GM12878 (cell line): ENCODE measurements around the gene TMC6. TPM values are rescaled to one million over a fixed set of nuclear protein-coding genes. Genes with fewer than 3 reads are reported as not detected.
A peak's percentile ranks its signal among the peaks of the same experiment; 100 is the strongest.

ENCODE experiments used
- ATAC-seq: fragments of 200-7000 bp; cut with Tn5 transposase; 3 replicates; pipeline ENCODE4 v1.9.1; 2020; ENCODE audit warnings: mild to moderate bottlenecking, moderate library complexity
- BruUV-seq: library from RNA; stranded (reverse); fragments of 400-500 nt; replicated peaks from 2 replicates; lab custom pipeline; 2021; lab: Mats Ljungman, UMichigan
- CTCF ChIA-PET: fragments of 300-600 bp; sonication (Branson Sonifier 250); formaldehyde crosslinking; extraction: SDS; loops from one replicate; lab custom pipeline; 2021; ENCODE audit warnings: inconsistent platforms; lab: Yijun Ruan, JAX
- POLR2A ChIA-PET: fragments of 350-600 bp; formaldehyde crosslinking; extraction: SDS; loops from one replicate; lab custom pipeline; 2021; ENCODE audit warnings: inconsistent platforms; lab: Charles Lee
- RAD21 ChIA-PET: fragments of 300-600 bp; sonication (Branson Sonifier 250); formaldehyde crosslinking; loops from one replicate; lab custom pipeline; 2023; ENCODE audit warnings: antibody characterized with exemption; ENCODE audit not compliant: unreplicated experiment; lab: Charles Lee
- SMC1A ChIA-PET: fragments of 300-600 bp; sonication (Branson Sonifier 250); formaldehyde crosslinking; loops from one replicate; lab custom pipeline; 2023; ENCODE audit not compliant: unreplicated experiment, uncharacterized antibody; lab: Charles Lee
- DNase-seq: peaks from one replicate; pipeline ENCODE4 v3.0.0-alpha.2; 2011; ENCODE audit warnings: low read depth, low spot score
- FAIRE-seq: peaks from 3 replicates; lab custom pipeline; 2011; peaks lifted over from hg19 to GRCh38; lab: Jason Lieb, UNC
- H2AFZ ChIP-seq: 2 replicates; pipeline ENCODE4 v1.6.0; 2011; ENCODE audit warnings: low read depth, low read length, control low read depth; ENCODE audit not compliant: control insufficient read depth
- H3K27ac ChIP-seq: 2 replicates; pipeline ENCODE4 v1.5.1; 2011; ENCODE audit warnings: control low read depth; ENCODE audit not compliant: control insufficient read depth, insufficient read depth
- H3K27me3 ChIP-seq, 2 experiments: replicated peaks in 1 of 2; 2 replicates each; pipeline versions ENCODE4 v1.6.0 to v1.6.1; 2011; ENCODE audit warnings: low read length in 1 of 2; ENCODE audit not compliant: control insufficient read depth in 2 of 2, insufficient read depth in 2 of 2
- H3K36me3 ChIP-seq, 2 experiments: 2 replicates each; pipeline ENCODE4 v1.5.1; 2011; ENCODE audit warnings: low read length in 1 of 2; ENCODE audit not compliant: control insufficient read depth in 2 of 2, insufficient read depth in 2 of 2
- H3K4me1 ChIP-seq: 2 replicates; pipeline ENCODE4 v1.6.1; 2011; ENCODE audit warnings: mild to moderate bottlenecking, low read length, moderate library complexity, mixed read lengths; ENCODE audit not compliant: control insufficient read depth, insufficient read depth
- H3K4me2 ChIP-seq: 2 replicates; pipeline ENCODE4 v1.6.0; 2011; ENCODE audit warnings: control low read depth; ENCODE audit not compliant: control insufficient read depth, insufficient read depth
- H3K4me3 ChIP-seq: fragments of 200-600 bp; sonication (generic); 2 replicates; pipeline ENCODE4 v1.5.1; 2016
- H3K79me2 ChIP-seq: 2 replicates; pipeline ENCODE4 v1.6.0; 2011; ENCODE audit warnings: low read length; ENCODE audit not compliant: control insufficient read depth, insufficient read depth
- H3K9ac ChIP-seq: 2 replicates; pipeline ENCODE4 v1.8.0; 2011; ENCODE audit warnings: low read length, control low read depth, mixed read lengths; ENCODE audit not compliant: control insufficient read depth, insufficient read depth
- H3K9me3 ChIP-seq: replicated peaks from 3 replicates; pipeline ENCODE4 v1.5.1; 2011; ENCODE audit warnings: mild to moderate bottlenecking, low read length; ENCODE audit not compliant: control insufficient read depth, insufficient read depth
- H4K20me1 ChIP-seq: 2 replicates; pipeline ENCODE4 v1.6.0; 2011; ENCODE audit not compliant: control insufficient read depth, insufficient read depth
- EGR1 ChIP-seq, 2 experiments: IDR thresholded peaks; 1 replicate in 1 of 2; 2 replicates in 1 of 2; pipeline ENCODE4 v1.6.1; 2011 to 2012; ENCODE audit warnings: low read depth in 2 of 2, low read length in 2 of 2, borderline replicate concordance in 1 of 2, mild to moderate bottlenecking in 1 of 2, moderate library complexity in 1 of 2
- HDGF ChIP-seq: fragments of 450-650 bp; IDR thresholded peaks from 2 replicates; pipeline ENCODE4 v1.6.1; 2016; ENCODE audit warnings: antibody characterized with exemption
- MAX ChIP-seq: IDR thresholded peaks from 2 replicates; pipeline ENCODE4 v1.6.1; 2012; ENCODE audit warnings: low read depth, low read length, improper control_type of control experiment
- MYC ChIP-seq: IDR thresholded peaks from 2 replicates; pipeline ENCODE4 v1.6.1; 2011; ENCODE audit warnings: mild to moderate bottlenecking, low read length, moderate library complexity, inconsistent platforms; ENCODE audit not compliant: insufficient read depth, insufficient replicate concordance, insufficient read length, severe bottlenecking
- NKRF ChIP-seq: fragments of 450-650 bp; conservative IDR thresholded peaks from 2 replicates; pipeline ENCODE4 v1.6.1; 2017; ENCODE audit warnings: mild to moderate bottlenecking, moderate library complexity
- SRF ChIP-seq, 2 experiments: IDR thresholded peaks; 2 replicates each; pipeline ENCODE4 v1.6.1; 2011; ENCODE audit warnings: low read depth in 2 of 2, low read length in 2 of 2, mild to moderate bottlenecking in 1 of 2, moderate library complexity in 1 of 2
- USF1 ChIP-seq: IDR thresholded peaks from 2 replicates; pipeline ENCODE4 v1.6.1; 2011; ENCODE audit warnings: borderline replicate concordance, low read depth, mild to moderate bottlenecking, moderate library complexity, mixed read lengths, low read length; ENCODE audit not compliant: insufficient read depth; ENCODE audit errors: extremely low read length
- WGBS: methylation state at CpG from one replicate; pipeline ENCODE4 v1.1.6; 2016; ENCODE audit warnings: low lambda C conversion rate; ENCODE audit not compliant: insufficient replicate concordance, insufficient coverage; ENCODE audit errors: missing lambda C conversion rate; 5-methylcytosine and 5-hydroxymethylcytosine counted together
- in situ Hi-C: fragments of 300-500 bp; cut with MboI; formaldehyde crosslinking; loops from 9 replicates; pipeline ENCODE4 v1.14.3; 2018; ENCODE audit warnings: mixed read lengths
- intact Hi-C: fragments of 100-400 bp; cut with micrococcal nuclease; formaldehyde crosslinking; loops from one replicate; pipeline ENCODE4 v1.14.2; 2022; ENCODE audit not compliant: unreplicated experiment
- polyA plus RNA-seq, 11 experiments: library from polyadenylated mRNA; depleted of rRNA in 4 of 11; unstranded in 6 of 11; stranded (reverse) in 5 of 11; fragments of >200 nt; fragmentation: Nextera tagmentation in 4 of 11; fragmentation: Illumina TruSeq in 1 of 11; extraction: Ambion mirVana in 4 of 11; extraction: Trizol in 1 of 11; gene quantifications; 1 replicate in 1 of 11; 2 replicates in 10 of 11; pipeline versions ENCODE4 v1.2.1 to v1.2.3, GENCODE V29; 2011 to 2016; ENCODE audit warnings: inconsistent platforms in 2 of 11, missing spikeins in 2 of 11, low read depth in 1 of 11
- total RNA-seq, 4 experiments: library from RNA; depleted of rRNA in 3 of 4; stranded (reverse); fragments of >200 nt in 3 of 4; fragmentation: Illumina TruSeq in 1 of 4; extraction: Trizol in 1 of 4; gene quantifications; 2 replicates each; pipeline versions ENCODE4 v1.2.1 to v1.2.3, GENCODE V29; 2013 to 2021

The TMC6 gene
- total and polyA plus RNA-seq, 10 of the 15 experiments (the other 5 are each of a cell fraction or from before 2014, with no cell fraction given): 1.9 to 232 (median 60.6) TPM

- SMC1A ChIA-PET: interaction anchor here (1.0 to 2.4 kb wide), 3 partner anchors 11 to 60 kb away, joined by 3 to 14 read pairs (median 3); no protein-coding TSS in a partner anchor
- no peak for FAIRE-seq
- H3K4me2 ChIP-seq: peak overlapping the region; percentile 100
- TF ChIP-seq HDGF: 0 out of 2 replicates have a peak, but pooled peaks have one; percentile 19
- no peak for TF ChIP-seq MAX
- peak in 1 of 2 experiments; percentile 27; a peak in 1 of 3 replicates for TF ChIP-seq EGR1 (IDR thresholded peaks at IDR 0.05; ENCODE audit: borderline replicate concordance in 1 of 2, low read depth in 2 of 2, low read length in 2 of 2)
- TF ChIP-seq, all 136 proteins: peak for 2
- 92% methylated on average over 5 of the region's 5 CpGs for WGBS
- H3K9me3 ChIP-seq: no peaks in the 10 kb centered on the region
- peak overlapping the region; percentile 95; the same call in 1 of the 2 replicates for H3K27ac ChIP-seq
- peaks cover 61% of the 10 kb centered on the region for H3K4me1 ChIP-seq
- H2AFZ ChIP-seq: no peak overlapping the region
- intact Hi-C loops (no loop called here), in situ Hi-C loops (no loop called here)
- DNase-seq: no peak
- H3K9ac ChIP-seq: no peak overlapping the region
- ChIA-PET RAD21 (interaction anchor here (1.2 to 3.2 kb wide), 3 partner anchors 11 to 53 kb away, joined by 6 to 29 read pairs (median 26); no protein-coding TSS in a partner anchor), CTCF (interaction anchor here (2.1 to 12.7 kb wide), 3 partner anchors 13 to 52 kb away, joined by 5 to 100 read pairs (median 66); no protein-coding TSS in a partner anchor), POLR2A (interaction anchor here (0.6 to 8.0 kb wide), 6 partner anchors 11 to 83 kb away, joined by 3 to 85 read pairs (median 6); partner anchors contain the start of gene SYNGR2)
- peak overlapping the region; percentile 70; the same call in 1 of the 2 replicates for H3K4me3 ChIP-seq
- peaks cover 14 to 19% of the 10 kb centered on the region in 2 experiments for H3K36me3 ChIP-seq
- H4K20me1 ChIP-seq: no peaks in the 10 kb centered on the region
- TSS peak; percentile 41 for BruUV-seq
- ATAC-seq: no peak
- H3K79me2 ChIP-seq: peaks cover 77% of the 10 kb centered on the region
- no peaks in the 10 kb centered on the region for H3K27me3 ChIP-seq
Measured at GRCh38 chr17:78123258-78123929, 5.2 kb downstream of the TMC6 start.

- H3K4me3 ChIP-seq: peak overlapping the region; percentile 70; the same call in 1 of the 2 replicates
- FAIRE-seq (peak; percentile 57), ATAC-seq (no peak), DNase-seq (no peak)
- peaks cover 72% of the 10 kb centered on the region for H3K79me2 ChIP-seq
- RAD21 ChIA-PET: interaction anchor here (1.2 to 1.8 kb wide), 2 partner anchors 11 to 103 kb away, joined by 5 to 6 read pairs; no protein-coding TSS in a partner anchor
- peaks cover 14 to 19% of the 10 kb centered on the region in 2 experiments for H3K36me3 ChIP-seq
- WGBS: 98% methylated on average over 4 of the region's 4 CpGs
- H3K27me3 ChIP-seq: no peaks in the 10 kb centered on the region
- H3K9ac ChIP-seq: peak overlapping the region; percentile 27; the same call in 1 of the 2 replicates
- CTCF ChIA-PET: interaction anchor here (2.1 to 12.7 kb wide), 2 partner anchors 14 to 52 kb away, joined by 5 to 100 read pairs; no protein-coding TSS in a partner anchor
- intact Hi-C loops (no loop called here), in situ Hi-C loops (no loop called here)
- H3K4me1 ChIP-seq: peaks cover 61% of the 10 kb centered on the region
- peak overlapping the region; percentile 93 for H3K4me2 ChIP-seq
- no peak overlapping the region for H3K27ac ChIP-seq
- H2AFZ ChIP-seq: no peak overlapping the region
- H4K20me1 ChIP-seq: no peaks in the 10 kb centered on the region
- H3K9me3 ChIP-seq: no peaks in the 10 kb centered on the region
- TF ChIP-seq MYC (no peak), SRF (IDR thresholded peaks at IDR 0.05; ENCODE audit: low read depth in 2 of 2, low read length in 2 of 2) (no peak), USF1 (no peak), NKRF (no peak)
- POLR2A ChIA-PET: interaction anchor here (0.6 kb wide), 1 partner anchor 84 kb away, joined by 7 read pairs; no protein-coding TSS in a partner anchor
- SMC1A ChIA-PET: interaction anchor here (0.6 to 1.2 kb wide), 2 partner anchors 54 to 648 kb away, joined by 3 read pairs; no protein-coding TSS in a partner anchor
- BruUV-seq: no TSS peak
Measured at GRCh38 chr17:78122931-78123249, 5.7 kb downstream of the TMC6 start.
